ENCODE data around the gene KIAA0319L. TPM values are rescaled to one million over a fixed set of nuclear protein-coding genes. Genes with fewer than 3 reads are reported as not detected.

Gene KIAA0319L
- total RNA-seq, 1 donor from 2014 or later = 58.3 TPM

- Histone ChIP-seq H4K20me1 (ENCODE audit: low read depth) (no peaks in the 10 kb centered on the region), H3K27ac (no peak overlapping the region), H3K79me2 (ENCODE audit: low read depth) (peaks cover 3% of the 10 kb centered on the region), H3K9ac (no peak overlapping the region), H3K4me2 (no peak overlapping the region), H3F3A (ENCODE audit: low read depth) (peaks cover 8% of the 10 kb centered on the region), H3K9me3 (ENCODE audit: low read depth) (no peaks in the 10 kb centered on the region), H3K27me3 (no peaks in the 10 kb centered on the region), H3K4me1 (peaks cover 8% of the 10 kb centered on the region), H3K36me3 (peaks cover 29% of the 10 kb centered on the region), H3K4me3 (no peak overlapping the region), H2AFZ (replicated peaks) (no peak overlapping the region)
- H3K4me1 Mint-ChIP-seq = no peaks in the 10 kb centered on the region
- H3K27me3 Mint-ChIP-seq (ENCODE audit: insufficient read depth, low read depth) = peaks cover 4% of the 10 kb centered on the region
- no peak overlapping the region for H3K4me3 Mint-ChIP-seq
- H3K36me3 Mint-ChIP-seq = peaks cover 33% of the 10 kb centered on the region
- DNase-seq (ENCODE audit: low spot score) = no peak
- no peak overlapping the region for H3K27ac Mint-ChIP-seq
- TF ChIP-seq CTCF (IDR thresholded peaks at IDR 0.05) (no peak), EZH2 (IDR thresholded peaks at IDR 0.05) (no peak), EZH2phosphoT487 (IDR thresholded peaks at IDR 0.05) (no peak)
- no peaks in the 10 kb centered on the region for H3K9me3 Mint-ChIP-seq
These were observed 170.9 kb downstream of the KIAA0319L start for GRCh38 chr1:35386290-35386689.

Other genes starting within 250 kb of the KIAA0319L start
- gene NCDN, start 396 bp upstream of the KIAA0319L start, total RNA-seq (ENCODE audit: low replicate concordance) = 5.8 and 19.2 TPM in 2 replicates
- gene TFAP2E, start 15.9 kb upstream of the KIAA0319L start, total RNA-seq (ENCODE audit: low replicate concordance) = not detected in 2 replicates
- gene PSMB2, start 84.1 kb upstream of the KIAA0319L start, total RNA-seq (ENCODE audit: low replicate concordance) = 29.7 and 33.2 TPM in 2 replicates
- 4.4 and 8.0 TPM in 2 replicates for gene C1orf216, start 161.5 kb upstream of the KIAA0319L start, total RNA-seq (ENCODE audit: low replicate concordance)
- gene CLSPN, start 212.6 kb upstream of the KIAA0319L start, total RNA-seq (ENCODE audit: low replicate concordance) = 23.6 and 26.2 TPM in 2 replicates

Measured in neural progenitor cell (in vitro differentiated cells).